Measurements from ENCODE around the gene SI.

Gene SI

GRCh38 chr3:165103616-165104015 is 25.3 kb upstream of the SI start:
- no peak for DNase-seq
- Histone ChIP-seq H3K27me3 (replicated peaks; ENCODE audit: insufficient read depth, low read length) (no peaks in the 10 kb centered on the region), H4K20me1 (ENCODE audit: insufficient read depth, low read length) (no peaks in the 10 kb centered on the region), H3K36me3 (replicated peaks; ENCODE audit: insufficient read depth, low read length) (no peaks in the 10 kb centered on the region), H3K4me2 (ENCODE audit: low read depth, low read length) (no peak overlapping the region), H3F3A (ENCODE audit: insufficient read depth, low read length) (no peaks in the 10 kb centered on the region), H3K9me3 (replicated peaks; ENCODE audit: insufficient read depth, low read length) (no peaks in the 10 kb centered on the region), H3K9ac (ENCODE audit: low read length) (no peak overlapping the region), H3K4me3 (ENCODE audit: low read length) (no peak overlapping the region), H3K79me2 (ENCODE audit: low read length) (no peaks in the 10 kb centered on the region), H3K9me2 (replicated peaks; ENCODE audit: insufficient read depth, low read length) (no peaks in the 10 kb centered on the region), H2AFZ (ENCODE audit: low read length) (no peak overlapping the region), H3K27ac (ENCODE audit: low read length) (no peak overlapping the region), H3K4me1 (ENCODE audit: low read length) (no peaks in the 10 kb centered on the region)
- TF ChIP-seq CTCF (IDR thresholded peaks at IDR 0.05; ENCODE audit: low read length) (no peak), EZH2phosphoT487 (IDR thresholded peaks at IDR 0.05; ENCODE audit: low read length) (no peak), EZH2 (optimal IDR thresholded peaks at IDR 0.05; ENCODE audit: low read depth, low read length) (no peak)

GRCh38 chr3:165082650-165083049 is 4.4 kb upstream of the SI start:
- no peaks in the 10 kb centered on the region for H3K9me3 ChIP-seq (replicated peaks; ENCODE audit: insufficient read depth, low read length)
- TF ChIP-seq EZH2 (optimal IDR thresholded peaks at IDR 0.05; ENCODE audit: low read depth, low read length) (no peak), CTCF (IDR thresholded peaks at IDR 0.05; ENCODE audit: low read length) (no peak), EZH2phosphoT487 (IDR thresholded peaks at IDR 0.05; ENCODE audit: low read length) (no peak)
- H3K4me2 ChIP-seq (ENCODE audit: low read depth, low read length) = no peak overlapping the region
- no peak overlapping the region for H2AFZ ChIP-seq (ENCODE audit: low read length)
- H3K4me3 ChIP-seq (ENCODE audit: low read length) = no peak overlapping the region
- H3K9ac ChIP-seq (ENCODE audit: low read length) = no peak overlapping the region
- no peaks in the 10 kb centered on the region for H3K9me2 ChIP-seq (replicated peaks; ENCODE audit: insufficient read depth, low read length)
- no peaks in the 10 kb centered on the region for H3K79me2 ChIP-seq (ENCODE audit: low read length)
- no peaks in the 10 kb centered on the region for H3K4me1 ChIP-seq (ENCODE audit: low read length)
- H3K27me3 ChIP-seq (replicated peaks; ENCODE audit: insufficient read depth, low read length) = no peaks in the 10 kb centered on the region
- no peaks in the 10 kb centered on the region for H4K20me1 ChIP-seq (ENCODE audit: insufficient read depth, low read length)
- no peaks in the 10 kb centered on the region for H3K36me3 ChIP-seq (replicated peaks; ENCODE audit: insufficient read depth, low read length)
- no peaks in the 10 kb centered on the region for H3F3A ChIP-seq (ENCODE audit: insufficient read depth, low read length)
- H3K27ac ChIP-seq (ENCODE audit: low read length) = no peak overlapping the region
- no peak for DNase-seq

- no peaks in the 10 kb centered on the region for H3K9me3 ChIP-seq (replicated peaks; ENCODE audit: insufficient read depth, low read length)
- H3K79me2 ChIP-seq (ENCODE audit: low read length) = no peaks in the 10 kb centered on the region
- H3K4me2 ChIP-seq (ENCODE audit: low read depth, low read length) = no peak overlapping the region
- no peaks in the 10 kb centered on the region for H3K36me3 ChIP-seq (replicated peaks; ENCODE audit: insufficient read depth, low read length)
- TF ChIP-seq CTCF (IDR thresholded peaks at IDR 0.05; ENCODE audit: low read length) = no peak
- no peak for TF ChIP-seq EZH2 (optimal IDR thresholded peaks at IDR 0.05; ENCODE audit: low read depth, low read length)
- no peak for TF ChIP-seq EZH2phosphoT487 (IDR thresholded peaks at IDR 0.05; ENCODE audit: low read length)
- no peak overlapping the region for H3K4me3 ChIP-seq (ENCODE audit: low read length)
- no peaks in the 10 kb centered on the region for H3K4me1 ChIP-seq (ENCODE audit: low read length)
- no peak overlapping the region for H3K9ac ChIP-seq (ENCODE audit: low read length)
- H4K20me1 ChIP-seq (ENCODE audit: insufficient read depth, low read length) = no peaks in the 10 kb centered on the region
- no peak overlapping the region for H2AFZ ChIP-seq (ENCODE audit: low read length)
- no peak overlapping the region for H3K27ac ChIP-seq (ENCODE audit: low read length)
- DNase-seq = no peak
- no peaks in the 10 kb centered on the region for H3K27me3 ChIP-seq (replicated peaks; ENCODE audit: insufficient read depth, low read length)
- no peaks in the 10 kb centered on the region for H3K9me2 ChIP-seq (replicated peaks; ENCODE audit: insufficient read depth, low read length)
- no peaks in the 10 kb centered on the region for H3F3A ChIP-seq (ENCODE audit: insufficient read depth, low read length)
Observed at GRCh38 chr3:165081183-165081582, 2.9 kb upstream of the SI start.

Data from MM.1S (cell line).